Measurements from ENCODE around the gene TNFAIP8. TPM values are rescaled to one million over a fixed set of nuclear protein-coding genes. Genes with fewer than 3 reads are reported as not detected.

TNFAIP8 gene
- polyA plus RNA-seq, 3 donors = 22.9 to 25.3 (median 23.4) TPM

DNA sequence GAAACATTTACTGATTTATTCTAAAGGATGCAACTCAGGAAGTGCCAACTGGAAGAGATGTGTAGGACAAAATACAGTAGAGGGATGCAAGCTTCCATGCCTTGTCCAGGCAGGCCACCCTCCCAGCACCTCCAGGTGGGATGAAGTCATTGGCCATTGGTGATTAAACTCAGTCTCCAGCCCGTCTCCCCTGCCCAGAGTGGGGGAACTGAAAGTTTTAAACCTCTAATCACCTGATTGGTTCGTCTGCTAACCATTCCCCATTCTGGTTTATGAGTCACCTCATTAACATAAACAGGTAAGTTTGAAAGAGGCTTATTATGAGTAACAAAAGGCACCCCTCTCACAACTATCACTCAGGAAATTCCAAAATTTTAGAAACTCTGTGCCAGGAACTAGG, 8.1 kb downstream of the TNFAIP8 start:
- DNase-seq = no peak

DNA sequence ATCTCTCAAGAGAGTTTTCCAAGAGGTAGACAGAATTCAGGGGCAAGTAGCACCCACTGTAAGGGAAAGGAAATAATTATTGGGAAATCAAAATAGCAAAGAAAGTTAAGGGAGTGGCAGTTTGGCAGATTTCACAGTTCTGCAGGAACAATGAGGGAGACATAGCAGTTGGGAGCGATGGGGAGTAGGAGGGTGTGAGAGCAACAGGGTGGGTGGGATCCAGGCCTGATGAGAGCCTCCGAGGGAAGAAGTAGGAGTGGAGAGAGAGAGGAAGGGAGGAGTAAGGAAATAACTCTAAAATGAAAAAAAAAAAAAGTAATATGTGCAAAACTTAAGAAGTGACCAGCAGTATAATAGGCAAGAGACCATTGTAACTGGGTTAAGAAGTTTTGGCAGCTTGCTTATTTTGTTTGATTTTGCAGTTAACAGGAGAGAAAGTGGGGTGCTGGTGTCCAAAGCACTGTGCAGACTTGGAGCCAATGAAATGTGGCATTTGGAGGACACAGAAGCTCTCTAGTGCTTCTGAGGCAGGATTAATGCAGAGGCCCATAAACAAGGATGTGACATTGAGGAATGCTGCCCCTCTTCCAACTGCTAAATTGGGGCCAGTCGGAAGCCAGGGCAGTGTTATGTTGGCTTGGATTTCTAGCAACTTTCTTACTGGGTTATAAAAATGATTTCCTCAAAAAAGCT, 10.2 kb downstream of the TNFAIP8 start:
- no peak for DNase-seq

DNA sequence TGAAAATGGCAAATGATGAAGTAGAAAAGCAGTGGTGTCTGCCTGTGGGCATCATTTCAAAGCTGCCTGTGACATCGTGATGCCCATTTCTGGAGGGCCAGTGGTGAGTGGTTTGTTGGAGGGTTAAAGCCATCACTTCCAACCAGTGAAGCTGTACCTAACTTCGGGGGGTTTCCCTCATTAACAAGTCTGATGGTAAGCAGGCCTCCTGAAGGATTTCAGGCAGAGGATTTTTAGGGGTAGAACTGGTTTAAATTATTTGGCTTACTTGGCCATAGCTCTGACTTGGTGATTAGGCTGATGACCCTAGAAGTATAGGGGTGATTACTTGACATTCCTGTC, 10.7 kb downstream of the TNFAIP8 start:
- DNase-seq = no peak

DNA sequence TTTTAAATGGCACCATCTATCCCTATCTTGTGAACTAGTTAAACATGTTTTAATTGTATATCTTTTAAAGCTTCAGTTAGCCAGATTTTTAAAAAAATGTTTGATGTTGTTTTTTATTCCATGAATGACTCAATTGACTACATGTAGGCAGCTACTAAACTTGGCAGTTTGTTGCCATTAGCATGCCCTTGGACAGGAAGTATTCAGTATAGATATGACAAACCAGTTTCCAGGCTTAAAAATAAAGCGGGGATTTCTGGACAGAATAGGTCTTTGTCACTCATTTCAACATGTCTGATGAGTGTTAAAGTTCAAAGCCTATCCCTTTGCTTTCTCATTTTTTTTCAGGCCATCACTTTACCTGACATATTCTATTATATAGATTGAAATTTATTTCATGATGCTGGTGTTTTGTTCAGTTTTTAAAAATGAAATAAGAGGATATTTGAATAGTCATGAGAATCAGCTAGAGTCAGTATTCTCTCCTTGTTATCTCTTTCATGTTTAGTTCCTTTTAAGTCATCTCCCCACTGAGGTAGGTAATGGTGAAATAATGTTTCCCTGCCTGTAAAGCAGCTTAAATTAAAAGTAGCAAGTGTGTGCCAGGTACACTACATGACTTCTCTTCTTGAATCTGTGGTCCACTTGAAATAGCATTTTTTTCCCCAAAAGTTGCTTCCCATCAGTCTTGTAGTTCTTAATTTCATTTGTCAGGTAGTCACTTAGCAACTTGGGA, 11.9 kb downstream of the TNFAIP8 start:
- no peak for DNase-seq

DNA sequence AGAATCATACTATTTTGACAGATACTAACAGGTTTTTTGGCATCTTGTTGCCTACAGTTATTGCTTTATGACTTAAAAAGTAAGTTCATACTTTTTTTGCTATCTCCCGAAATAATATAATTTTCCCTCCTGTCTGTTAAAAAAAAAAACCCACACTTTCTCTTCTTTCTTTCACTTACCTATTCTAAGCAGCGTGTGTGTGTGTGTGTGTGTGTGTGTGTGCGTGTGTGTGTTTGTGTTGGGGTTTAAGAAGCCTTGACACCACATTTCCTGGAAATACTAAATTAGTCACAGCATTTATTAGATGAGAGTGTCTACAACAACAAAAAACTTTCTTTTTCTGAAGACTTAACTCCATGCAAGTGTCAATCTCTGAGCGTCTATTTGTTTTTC, 12.4 kb downstream of the TNFAIP8 start:
- no peak for DNase-seq

DNA sequence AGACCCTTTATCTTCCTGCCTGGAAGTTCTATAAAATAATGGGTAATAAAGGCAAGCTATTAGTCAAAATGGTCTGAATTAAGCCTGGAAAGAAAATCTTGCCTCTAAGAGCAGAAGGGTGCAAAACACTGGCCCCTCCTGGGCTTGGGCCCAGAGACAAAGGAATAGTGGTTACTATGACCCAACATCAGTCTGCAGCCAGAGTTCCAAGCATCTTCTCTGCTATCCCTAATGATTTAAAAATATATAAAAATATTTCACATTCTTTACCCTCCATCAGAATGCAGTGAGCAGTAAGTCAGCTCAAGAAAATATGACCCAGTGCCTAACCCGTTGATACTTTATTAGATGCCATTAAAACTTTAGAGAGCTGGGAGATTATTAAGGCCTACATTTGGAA, 14.7 kb downstream of the TNFAIP8 start:
- no peak for DNase-seq

DNA sequence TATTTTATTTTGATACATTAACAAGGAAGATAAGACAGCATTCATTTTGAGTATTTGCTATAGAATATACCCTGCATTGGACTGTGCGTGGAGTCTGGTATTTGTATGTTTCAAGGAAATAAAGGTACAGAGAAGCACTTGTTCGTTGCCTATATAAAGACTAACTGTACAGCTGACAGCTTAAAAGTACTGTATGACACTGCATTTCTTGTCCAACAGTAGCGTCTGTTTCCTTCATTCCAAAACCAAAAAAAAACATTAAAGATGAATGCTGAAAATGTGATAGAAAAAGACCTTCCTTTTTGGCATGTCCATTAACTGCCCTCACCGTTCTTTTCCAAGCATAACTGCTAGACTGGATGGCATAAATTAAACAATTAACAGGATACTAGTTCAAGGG, 15.3 kb downstream of the TNFAIP8 start:
- DNase-seq = no peak

DNA sequence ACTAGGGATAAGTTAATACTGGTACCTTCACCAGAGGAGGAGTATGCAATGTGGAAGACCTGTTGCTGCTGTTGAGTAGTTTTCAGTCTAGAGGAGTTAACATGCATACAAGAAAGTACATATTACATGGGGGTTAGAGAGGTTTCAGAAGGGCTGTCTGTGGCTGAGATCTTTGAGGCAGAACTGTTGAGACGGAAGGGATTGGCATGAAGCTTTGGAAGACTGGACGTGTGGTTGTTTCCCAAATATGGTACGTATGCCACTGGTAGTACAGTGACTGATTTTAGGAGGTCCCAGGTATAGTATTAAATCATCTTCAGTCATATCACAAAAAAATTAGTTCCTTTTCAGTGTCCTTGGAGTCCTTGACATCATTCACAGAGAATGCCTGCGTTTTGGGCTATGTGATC, 17.6 kb downstream of the TNFAIP8 start:
- DNase-seq = no peak

DNA sequence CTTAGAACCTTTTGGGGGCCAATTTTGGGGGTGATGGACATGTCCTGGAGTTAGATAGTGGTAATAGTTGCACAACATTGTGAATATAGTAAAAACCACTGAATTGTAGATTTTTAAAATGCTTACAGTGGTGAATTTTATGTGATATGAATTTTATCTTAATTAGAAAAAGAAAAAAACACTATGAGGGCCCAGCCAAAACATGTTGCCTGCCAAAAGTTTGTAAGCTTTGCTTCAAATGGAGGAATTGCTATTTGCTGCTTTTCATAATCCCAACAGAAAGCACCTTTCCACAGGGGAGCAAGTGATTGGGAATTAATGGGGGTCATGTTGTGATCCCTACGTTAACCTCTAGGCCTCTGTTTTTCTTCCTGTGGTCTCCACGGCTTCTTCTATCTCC, 19.1 kb downstream of the TNFAIP8 start:
- DNase-seq = no peak

DNA sequence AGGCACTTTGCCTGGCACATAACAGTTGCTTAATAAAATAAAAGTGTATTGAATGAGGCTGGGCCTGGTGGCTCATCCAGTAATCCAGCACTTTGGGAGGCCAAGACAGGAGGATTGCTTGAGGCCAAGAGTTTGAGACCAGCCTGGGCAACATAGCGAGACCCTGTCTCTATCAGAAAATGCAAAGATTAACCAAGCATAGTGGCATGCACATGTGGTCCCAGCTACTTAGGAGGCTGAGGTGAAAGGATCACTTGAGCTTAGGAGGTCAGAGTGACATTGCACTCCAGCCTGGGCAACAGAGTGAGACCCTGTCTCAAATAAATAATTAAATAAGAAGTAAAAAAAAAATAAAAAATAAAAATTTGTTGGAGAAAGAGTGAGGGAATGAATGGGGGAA, 21.2 kb downstream of the TNFAIP8 start:
- no peak for DNase-seq

DNA sequence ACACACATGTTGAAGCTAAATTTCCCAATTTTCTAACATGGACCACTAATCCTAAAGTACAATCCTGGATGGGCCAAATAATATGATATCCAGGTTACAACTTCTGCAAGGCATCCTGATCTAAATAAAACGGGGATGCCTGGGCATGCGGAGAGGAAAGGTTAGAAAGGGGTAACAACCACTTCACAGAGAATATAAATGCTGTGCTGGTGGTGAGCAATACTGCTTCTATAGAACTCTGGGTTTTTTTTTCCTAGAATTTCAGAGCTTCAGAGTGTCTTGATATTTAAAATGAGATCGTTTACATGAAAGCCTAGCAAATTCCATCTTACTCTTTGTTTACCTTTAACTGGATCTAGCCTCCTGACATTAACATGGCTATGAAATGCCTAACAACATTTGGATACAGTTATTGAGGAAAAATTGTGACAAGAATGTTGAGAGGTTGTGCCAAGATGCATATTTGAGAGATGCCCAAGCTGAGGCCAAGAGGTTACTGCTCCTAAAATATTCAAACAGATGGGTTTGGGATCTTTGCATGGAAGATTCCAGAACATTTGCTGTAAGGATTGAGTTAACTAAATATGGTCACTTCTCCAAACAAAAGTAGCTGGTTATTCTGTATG, 22.4 kb downstream of the TNFAIP8 start:
- DNase-seq = no peak

DNA sequence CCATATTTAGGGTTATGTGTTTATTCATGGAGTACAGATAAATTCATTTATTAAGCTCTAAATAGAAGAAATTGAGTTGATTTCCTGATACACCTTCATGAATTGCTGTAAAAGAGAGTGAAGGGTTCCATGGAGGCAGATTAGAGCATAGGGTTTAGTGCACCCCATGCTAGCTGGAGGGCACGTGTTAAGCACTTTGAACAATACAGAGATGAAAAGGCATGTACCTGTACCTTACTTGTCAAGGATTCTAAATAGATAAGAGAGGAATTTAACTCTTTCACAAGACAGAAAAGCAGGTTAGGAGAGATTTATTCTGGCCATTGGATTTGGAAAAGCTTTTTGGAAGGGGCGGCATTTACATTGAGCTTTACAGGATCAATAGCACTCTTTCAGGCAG, 23.3 kb downstream of the TNFAIP8 start:
- no peak for DNase-seq

DNA sequence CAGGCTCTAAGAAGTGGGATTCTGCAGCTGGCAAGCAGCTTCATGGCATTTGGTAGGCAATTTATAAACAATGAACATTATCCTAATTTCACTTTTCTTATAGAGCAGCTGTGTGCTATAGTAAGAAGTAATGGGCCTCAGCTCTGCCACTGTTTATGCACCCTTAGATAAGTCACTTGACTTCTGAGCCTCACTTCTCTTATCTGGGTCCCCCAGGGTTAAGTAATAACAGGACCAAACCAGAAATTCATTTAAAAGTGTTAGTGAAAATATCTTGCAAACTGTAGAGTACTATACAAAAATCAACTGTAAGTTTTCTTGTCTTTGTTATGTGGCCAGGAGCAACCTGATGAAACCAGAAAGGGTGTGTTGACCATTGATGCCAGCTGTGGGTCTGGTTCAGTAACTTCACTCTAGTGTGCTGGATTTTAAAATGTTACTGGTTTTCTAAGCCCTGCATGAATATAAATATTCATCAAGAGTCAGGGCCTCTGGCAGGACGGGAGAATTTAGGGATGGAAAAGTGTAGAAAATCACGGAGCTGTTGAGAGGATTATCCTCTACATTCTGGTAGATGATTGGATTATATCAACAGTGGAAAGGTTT, 24.2 kb downstream of the TNFAIP8 start:
- DNase-seq = no peak

DNA sequence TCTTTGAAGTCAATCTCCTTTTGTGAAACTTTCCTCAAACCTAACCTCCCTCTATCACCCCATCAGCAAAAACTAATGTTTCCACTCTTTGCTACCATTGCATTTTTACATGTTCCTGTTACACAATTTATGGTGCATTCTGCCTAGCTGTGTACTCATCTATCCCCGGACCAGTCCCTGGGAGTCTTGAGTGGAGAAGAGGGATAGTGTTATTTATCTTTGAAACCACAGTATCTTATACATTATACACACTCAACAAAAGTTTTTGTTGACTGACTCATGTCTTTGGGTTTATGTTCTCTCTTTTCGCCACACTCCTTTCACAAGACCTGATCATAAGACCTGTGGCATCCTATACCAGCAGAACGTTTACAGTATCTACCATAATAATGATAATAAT, 26.4 kb downstream of the TNFAIP8 start:
- DNase-seq = no peak

DNA sequence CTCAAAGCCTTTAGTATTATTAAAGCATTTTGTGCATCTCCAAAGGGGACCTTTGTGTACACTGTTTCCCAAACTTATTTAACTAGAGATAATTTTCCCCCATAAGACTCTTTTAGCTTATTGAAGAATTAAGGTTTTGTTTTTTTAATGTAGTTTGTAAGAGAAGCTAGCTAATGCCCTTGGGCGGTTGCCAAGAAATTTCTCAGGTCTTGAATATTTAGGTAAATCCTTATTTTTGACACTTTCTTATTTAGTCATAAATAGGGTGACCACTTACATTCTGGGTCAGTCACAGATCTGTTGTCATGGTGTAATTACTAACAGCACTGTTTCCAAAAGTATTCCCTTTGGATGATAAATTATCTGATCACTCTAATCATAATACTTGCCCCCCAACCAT, 27.2 kb downstream of the TNFAIP8 start:
- no peak for DNase-seq

DNA sequence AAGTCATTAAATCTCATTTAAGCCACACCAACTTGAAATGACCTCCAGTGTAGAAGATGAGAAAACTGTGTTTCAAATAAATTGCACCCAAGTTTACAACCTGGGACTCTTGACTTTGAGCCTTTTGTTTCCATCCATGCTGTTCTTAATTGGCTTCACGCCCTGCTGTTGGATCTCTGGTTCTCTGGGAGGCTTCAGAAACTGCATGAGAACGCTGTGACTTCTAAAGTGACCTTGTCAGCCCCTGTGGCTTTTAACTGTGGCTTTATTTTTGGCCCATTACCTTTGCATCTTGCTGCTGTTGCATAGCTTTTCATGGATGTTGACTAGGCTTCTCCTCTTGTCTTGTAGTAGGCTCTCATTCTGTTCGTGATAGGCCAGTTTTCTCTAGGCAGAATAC, 29.3 kb downstream of the TNFAIP8 start:
- no peak for DNase-seq

DNA sequence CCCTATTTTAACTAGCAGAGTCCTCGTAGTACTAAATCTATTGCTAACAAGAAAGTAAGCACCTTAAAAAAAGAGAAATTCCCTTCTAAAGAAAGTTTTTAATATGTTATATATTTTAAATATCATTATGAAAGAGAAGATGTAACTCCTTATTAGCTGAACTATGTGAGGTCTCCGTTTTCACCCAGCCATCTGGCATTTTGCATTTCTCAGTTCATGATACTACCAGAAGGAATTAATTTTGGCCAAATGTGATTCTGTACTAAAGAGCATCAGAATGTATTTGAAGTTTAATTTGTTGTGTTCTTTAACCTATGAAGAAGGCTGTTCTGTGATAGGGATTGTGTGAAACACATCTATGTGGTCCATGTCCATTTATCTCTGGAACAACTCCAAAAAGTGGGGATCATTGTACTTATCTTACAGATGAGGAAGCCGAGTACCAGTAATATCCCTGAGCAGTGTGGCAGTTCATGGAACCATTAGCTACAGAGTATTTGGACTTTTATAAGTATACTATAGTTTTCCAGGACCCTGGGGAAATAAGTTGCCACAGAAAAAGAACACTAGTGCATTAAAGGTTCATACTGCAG, 29.8 kb downstream of the TNFAIP8 start:
- DNase-seq = no peak

DNA sequence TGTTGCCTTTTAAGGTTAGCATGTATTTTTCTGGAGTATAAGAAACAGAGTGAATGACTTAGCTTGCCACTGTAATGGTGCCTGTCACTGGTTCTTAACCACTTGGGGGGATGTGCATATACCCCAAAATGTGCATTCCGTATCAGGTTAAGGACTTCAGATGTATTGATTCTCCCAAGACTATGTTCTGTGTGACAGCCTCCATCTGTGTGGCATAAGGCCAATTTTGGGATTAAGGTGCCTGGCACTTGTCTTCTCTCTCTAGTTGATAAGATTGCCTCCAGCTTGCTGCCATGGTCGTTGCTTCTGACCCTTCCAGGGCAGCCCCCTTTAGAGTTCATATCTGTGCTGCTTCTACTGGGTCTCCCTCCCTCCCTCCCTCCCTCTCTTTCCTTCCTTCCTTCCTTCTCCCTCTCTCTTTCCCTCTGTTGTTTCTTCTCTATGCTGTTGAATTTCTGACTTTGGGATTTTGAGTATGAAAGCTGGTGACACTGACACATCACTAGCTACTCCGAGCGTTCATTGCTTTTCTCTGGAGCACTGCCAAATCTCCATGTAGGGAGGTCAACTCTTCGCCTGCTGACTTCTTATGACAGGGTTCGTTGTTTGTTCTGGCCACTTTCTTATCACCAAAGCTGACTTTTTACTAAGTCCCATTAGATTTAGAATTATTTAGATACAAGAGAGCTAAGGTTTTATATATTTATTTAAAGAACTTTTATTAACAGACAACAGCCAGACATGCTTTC, 31.0 kb downstream of the TNFAIP8 start:
- no peak for DNase-seq

DNA sequence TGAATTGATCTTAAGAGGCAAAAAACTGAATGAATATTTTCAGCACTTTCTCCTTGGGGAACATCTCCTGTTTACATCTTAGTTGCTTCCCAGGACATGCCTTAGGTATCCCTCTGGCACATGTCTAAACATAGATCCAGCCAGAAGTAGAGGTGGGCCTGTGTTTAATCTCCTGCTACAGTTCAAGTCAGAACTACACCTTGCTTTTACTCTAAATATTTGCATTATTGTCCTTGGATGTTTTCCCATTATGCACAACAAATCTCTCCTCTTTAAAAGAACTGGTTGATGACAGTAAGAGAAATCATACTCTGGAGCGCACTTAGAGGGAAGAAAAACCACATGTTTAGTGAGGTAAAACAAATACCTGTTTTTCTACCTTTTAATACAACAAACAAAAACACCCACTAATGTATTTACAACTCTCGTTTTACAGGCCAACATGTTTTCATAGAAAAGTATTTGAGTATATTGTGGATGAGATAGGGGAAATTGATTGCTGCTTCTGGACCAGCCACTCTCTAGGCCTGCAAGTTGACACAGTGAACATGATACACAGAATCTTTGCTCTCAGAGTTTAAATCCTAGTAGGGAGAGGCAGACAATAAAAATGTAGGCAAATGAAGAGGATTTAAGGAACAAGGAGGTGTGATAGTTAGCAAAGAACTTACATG, 32.3 kb downstream of the TNFAIP8 start:
- no peak for DNase-seq

DNA sequence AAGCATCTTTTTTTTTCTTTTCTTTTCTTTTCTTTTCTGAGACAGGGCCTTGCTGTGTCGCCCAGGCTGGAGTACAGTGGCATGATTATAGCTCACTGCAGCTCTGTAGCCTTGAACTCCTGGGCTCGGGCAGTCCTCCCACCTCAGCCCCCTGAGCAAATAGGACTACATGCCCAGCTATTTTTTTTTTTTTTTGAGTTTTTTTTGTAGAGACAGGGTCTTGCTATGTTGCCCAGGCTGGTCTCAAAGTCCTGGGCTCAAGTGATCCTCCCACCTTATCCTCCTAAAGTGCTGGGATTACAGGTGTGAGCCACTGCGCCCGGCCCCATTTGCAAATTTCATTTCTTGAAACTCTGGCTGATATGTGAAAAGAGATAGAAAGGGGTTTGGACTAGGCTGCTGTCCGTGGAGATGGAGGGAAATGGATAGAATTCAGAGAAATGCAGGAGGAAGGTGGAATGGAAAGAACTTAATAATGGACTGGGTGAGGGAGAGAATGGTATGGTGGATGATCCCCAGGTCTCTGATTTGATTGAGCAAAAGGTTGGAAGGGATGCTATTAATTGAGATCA, 32.9 kb downstream of the TNFAIP8 start:
- DNase-seq = no peak

Data from renal pelvis (tissue), 4 donors.